GM19455 (cell line): ENCODE data around the gene MFN2.

Experiments used
- ATAC-seq: cut with Tn5 transposase; IDR thresholded peaks from one replicate; pipeline ENCODE4 v1.9.1; 2021; ENCODE audit not compliant: unreplicated experiment

MFN2 gene

GRCh38 chr1:11960276-11960675 lies 20.0 kb upstream of the MFN2 start:
- ATAC-seq = no peak

- no peak for ATAC-seq
Observed at GRCh38 chr1:11960715-11961114, 19.5 kb upstream of the MFN2 start.

DNA sequence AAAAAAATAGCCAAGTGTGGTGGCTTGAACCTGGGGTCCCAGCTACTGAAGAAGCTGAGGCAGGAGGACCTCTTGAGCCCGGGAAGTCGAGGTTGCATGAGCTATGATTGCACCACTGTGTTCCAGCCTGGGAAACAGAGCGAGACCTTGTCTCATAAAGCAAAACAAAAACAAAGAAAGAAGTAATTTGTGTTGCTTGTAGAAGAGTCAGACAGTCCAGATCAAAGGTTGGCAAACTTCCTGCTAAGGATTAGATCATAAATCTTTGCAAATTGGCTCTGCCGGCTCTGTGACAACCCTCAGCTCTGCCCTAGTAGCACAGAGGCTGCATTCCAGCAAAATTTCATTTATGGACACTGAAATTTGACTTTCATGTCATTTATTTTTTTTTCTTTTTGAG lies 19.0 kb upstream of the MFN2 start:
- ATAC-seq = no peak

DNA sequence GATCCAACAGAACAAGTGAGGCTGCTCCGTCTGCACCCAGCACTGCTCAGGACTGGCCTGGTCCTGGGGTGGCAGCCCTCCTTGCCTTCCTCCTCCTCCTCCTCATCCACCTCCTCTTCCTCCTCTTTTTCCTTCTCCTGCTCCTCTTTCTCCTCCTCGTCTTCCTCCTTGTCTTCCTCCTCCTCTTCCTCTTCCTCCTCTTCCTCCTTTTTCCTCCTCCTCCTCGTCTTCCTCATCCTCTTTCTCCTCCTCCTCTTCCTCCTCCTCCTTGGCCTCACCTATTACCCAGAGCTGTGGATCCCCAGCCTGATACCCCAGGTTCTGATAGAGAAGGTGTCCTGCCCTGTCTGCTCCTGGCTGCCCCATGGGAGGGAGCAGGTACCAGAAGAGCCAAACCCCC lies 16.6 kb upstream of the MFN2 start:
- no peak for ATAC-seq

DNA sequence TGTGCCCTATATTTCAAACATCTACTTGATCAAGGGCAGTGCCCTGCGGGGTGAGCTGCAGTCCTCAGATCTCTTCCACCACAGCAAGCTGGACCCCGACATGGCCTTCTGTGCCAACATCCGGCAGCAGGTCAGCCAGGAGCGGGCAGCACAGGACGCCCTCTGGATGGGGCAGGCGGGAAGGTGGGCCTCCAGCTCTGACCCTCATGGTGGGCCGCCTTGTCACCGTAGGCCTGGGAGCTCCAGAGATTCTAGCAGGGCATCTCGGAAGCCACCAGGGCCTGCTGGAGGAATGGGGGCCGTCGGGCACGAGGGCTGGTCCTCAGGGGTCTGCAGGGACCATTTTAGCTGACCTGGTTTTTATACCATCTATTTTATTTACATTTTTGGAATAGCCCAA lies 15.6 kb upstream of the MFN2 start:
- no peak for ATAC-seq

GRCh38 chr1:11967028-11967547 lies 13.2 kb upstream of the MFN2 start:
- no peak for ATAC-seq

GRCh38 chr1:11970441-11971185 lies 9.6 kb upstream of the MFN2 start:
- ATAC-seq = no peak

DNA sequence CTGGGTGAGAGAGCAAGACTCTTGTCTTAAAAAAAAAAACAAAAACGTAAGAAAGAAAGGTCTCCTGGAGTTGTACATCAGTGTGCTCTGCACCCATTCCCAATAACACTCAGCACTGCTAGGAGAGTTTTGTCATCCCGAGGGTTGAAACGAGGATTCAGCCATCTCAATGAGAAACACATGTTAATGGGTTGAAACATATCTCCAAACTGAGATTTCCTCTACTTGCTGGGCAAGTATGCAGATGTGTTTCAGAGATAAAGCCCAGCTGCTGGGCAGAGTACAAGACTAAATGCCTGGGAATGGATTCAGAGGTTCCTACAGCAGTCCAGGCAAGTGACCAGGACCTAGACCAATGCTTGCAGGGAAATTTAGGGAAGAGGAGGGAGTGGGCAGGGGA lies 2.6 kb upstream of the MFN2 start:
- ATAC-seq = no peak

DNA sequence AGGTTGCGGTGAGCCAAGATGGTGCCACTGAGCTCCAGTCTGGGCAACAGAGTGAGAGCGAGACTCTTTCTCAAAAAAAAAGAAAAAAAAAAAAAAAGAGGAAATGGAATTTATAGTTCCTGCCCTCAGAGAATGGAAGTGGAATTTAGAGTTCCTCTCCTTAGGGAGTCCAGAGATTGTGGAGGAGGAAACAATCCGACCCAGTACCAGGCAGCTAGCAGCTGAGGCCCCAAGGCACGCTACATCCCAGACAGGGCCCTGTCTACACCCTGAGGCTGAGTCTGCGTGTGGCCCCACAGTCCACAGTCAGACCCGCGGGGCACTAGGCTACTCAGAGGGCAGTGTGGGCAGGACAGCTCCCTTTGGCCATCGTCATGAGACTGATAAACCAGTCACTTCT lies 1.9 kb upstream of the MFN2 start:
- no peak for ATAC-seq

GRCh38 chr1:11979028-11979850 lies 1.0 kb upstream of the MFN2 start:
- ATAC-seq = no peak

- no peak for ATAC-seq
Observed at GRCh38 chr1:11980676-11980972, 380 bp downstream of the MFN2 start.

DNA sequence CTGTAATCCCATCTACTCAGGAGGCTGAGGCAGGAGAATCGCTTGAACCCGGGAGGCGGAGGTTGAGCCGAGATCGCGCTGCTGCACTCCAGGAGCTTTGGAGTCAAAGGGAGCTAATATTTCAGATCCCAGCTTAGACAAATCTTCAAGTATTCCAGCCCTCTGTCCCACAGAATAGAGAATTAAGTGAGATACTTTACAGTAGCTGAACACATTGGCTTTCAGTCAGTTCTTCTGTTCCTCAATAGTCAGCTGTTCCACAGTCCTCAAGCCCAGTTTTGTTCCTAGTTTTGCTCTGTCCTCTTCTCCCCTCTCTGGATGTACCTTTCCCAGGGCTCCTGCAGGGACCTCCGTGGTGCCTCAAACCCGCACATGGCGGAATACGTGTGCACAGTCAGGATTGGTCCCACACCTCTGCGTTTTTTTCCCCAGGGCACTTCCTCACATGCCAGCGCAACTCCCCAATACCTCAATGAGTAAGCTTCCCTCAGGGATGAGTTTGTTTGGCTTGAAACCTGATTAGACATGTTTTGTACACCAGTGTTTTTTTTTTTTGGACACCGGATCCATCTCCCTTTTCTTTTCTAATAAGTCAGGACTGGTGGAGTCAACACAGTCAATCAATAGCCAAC lies 1.2 kb downstream of the MFN2 start:
- ATAC-seq = no peak

- ATAC-seq = no peak
Observed at GRCh38 chr1:11982010-11982392, 1.8 kb downstream of the MFN2 start.

DNA sequence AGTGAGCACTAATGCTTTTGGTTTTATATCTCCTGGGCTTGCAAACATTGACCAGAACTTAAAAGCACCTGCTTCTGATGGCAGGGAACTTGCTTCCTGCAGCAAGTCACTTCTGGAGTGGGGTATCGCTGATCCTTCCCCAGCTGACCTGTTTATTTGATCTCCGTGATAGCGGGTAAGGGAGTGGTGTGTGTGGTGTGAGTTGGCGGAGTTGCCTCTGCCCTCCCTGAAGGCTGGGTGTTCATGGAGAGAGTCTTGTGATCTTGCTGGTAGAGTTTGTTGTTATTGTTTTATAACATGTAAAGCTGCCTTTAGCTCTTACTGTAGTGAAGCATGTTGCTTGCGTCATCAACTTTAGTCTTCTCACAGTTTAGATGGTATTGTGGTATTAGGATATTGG lies 3.9 kb downstream of the MFN2 start:
- ATAC-seq = no peak

DNA sequence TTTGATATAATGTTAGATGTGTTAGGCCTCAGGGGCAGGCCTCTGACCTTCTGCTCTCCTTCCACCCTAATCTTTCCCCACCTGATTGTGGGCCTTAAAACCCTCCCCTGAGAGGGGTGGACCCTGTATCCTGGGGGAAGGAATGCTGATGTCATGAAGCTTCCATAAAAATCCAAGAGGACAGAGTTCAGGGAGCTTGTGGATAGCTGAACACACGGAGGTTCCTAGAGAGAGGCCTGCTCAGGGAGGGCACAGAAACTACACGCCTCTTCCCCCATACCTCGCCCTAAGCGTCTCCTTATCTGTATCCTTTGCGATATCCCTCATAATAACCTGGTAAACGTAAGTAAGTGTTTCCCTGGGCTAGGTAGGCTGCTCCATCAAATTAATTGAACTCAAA lies 4.3 kb downstream of the MFN2 start:
- no peak for ATAC-seq

DNA sequence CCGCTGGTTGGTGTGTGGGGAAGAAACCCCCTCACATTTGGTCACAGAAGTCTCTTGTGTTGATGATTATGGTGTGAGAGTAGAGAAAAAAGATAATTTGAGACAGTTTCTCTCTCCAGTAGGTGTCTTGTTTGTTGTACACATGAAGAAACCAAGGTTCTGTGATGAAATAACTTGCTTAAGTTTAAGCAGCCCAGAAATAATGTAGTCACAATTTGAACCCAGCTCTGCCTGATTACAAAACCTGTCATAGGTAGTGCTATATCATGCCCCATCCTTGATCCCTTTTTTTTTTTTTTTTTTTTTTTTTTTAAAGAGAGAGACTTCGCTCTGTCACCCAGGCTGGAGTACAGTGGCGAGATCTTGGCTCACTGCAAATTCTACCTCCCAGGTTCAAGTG lies 4.9 kb downstream of the MFN2 start:
- no peak for ATAC-seq

DNA sequence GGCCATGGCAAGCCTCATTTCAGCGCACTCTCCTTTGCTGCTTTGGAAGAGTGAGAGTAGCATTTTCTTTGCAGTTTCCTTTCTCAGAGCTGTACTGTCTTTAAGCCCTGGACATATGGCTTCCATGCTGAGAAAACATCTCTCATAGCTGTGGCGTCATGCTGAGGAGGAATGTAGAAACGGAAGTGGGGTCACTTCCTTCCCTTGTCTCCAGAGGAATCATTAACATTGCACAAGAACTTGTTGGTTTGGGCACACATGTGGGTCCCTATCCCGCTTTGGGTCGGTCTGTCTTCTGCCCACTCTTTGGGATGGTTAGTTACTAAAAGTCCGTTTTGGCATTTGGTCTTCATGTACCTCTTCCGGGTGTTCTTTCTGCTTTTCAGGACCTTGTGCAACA lies 5.6 kb downstream of the MFN2 start:
- ATAC-seq = no peak

DNA sequence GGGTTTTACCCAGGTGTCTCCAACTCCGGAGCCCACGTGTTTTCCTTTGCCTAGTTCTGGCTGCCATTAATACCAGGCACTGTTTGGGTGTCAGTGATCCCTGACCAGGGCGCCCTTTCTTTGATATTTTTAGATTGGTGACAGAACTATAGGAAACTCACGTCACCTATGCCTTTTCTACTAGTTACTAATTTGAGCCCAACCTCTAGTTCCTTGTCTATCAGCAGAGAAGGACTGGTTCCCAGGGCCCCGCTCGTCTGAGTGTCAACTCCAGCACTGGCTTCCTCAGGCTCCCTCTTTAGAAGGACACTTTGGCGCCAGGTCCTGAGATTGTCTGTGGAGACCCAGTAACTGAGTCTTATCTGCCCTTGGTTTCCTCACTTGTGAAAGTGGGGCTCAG lies 9.4 kb downstream of the MFN2 start:
- no peak for ATAC-seq

DNA sequence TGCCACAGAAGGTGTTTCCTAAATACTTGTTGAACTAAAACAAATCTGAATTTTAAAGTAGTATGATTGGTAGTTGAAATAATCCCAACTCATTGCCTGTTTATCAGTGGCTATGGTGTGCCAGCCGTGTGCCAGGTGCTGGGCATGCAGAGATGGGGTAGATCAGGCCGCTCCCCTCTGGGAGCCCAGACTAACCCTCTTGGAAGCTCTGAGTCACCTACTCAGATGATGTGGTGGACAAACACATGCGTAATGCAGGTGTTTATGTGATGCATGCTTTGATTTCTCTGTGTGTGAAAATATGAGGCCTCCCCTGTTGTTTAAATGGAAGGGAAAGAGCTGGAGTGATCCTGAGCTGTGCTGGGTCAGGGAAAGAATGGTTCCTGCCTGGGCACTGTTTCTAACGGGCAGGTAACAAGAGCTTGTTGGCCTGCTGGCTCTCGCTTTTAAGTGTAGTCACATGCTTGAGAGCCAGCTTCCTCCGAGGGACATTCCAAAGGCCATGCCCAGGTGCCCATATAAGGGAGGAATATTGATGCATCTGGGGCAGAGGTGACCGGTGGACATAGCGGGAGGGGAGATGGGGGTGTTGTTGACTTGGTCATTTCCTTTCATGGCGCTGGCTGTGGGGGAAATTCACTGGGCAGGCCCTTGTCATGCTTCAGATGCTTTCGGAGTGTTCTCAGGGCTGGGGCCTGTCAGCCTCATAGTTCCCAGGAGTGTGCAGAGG lies 10.2 kb downstream of the MFN2 start:
- ATAC-seq = no peak

- ATAC-seq = no peak
Observed at GRCh38 chr1:11991969-11992676, 11.9 kb downstream of the MFN2 start.
